Central memory CD8-positive, alpha-beta T cell (primary cell): ENCODE data around the gene MUSTN1.

ENCODE experiments used
- ATAC-seq: fragments of 150-1000 bp; cut with Tn5 transposase; replicated peaks from 2 replicates; pipeline ENCODE4 v1.10.0; 2022; ENCODE audit warnings: mild to moderate bottlenecking, moderate FRiP score, moderate number of reproducible peaks; ENCODE audit not compliant: poor library complexity, severe bottlenecking; ENCODE audit errors: extremely low read depth
- DNase-seq, 2 donors: peaks; one replicate each; pipeline ENCODE4 v3.0.0; 2021; ENCODE audit warnings: low spot score in 2 of 2
- H3K27ac Mint-ChIP-seq: one replicate; pipeline ENCODE4 v1.8.0; 2022; ENCODE audit warnings: low read depth, mild to moderate bottlenecking, moderate library complexity, mixed read lengths
- H3K27me3 Mint-ChIP-seq: one replicate; pipeline ENCODE4 v1.8.0; 2022; ENCODE audit warnings: mixed read lengths
- H3K36me3 Mint-ChIP-seq: one replicate; pipeline ENCODE4 v1.8.0; 2022; ENCODE audit warnings: mild to moderate bottlenecking, moderate library complexity, mixed read lengths; ENCODE audit not compliant: insufficient read depth
- H3K4me1 Mint-ChIP-seq: one replicate; pipeline ENCODE4 v1.8.0; 2022; ENCODE audit warnings: mixed read lengths
- H3K4me3 Mint-ChIP-seq: one replicate; pipeline ENCODE4 v1.8.0; 2022; ENCODE audit warnings: mild to moderate bottlenecking, moderate library complexity, mixed read lengths
- H3K9me3 Mint-ChIP-seq: one replicate; pipeline ENCODE4 v1.8.0; 2022; ENCODE audit warnings: mixed read lengths

The MUSTN1 gene

DNA sequence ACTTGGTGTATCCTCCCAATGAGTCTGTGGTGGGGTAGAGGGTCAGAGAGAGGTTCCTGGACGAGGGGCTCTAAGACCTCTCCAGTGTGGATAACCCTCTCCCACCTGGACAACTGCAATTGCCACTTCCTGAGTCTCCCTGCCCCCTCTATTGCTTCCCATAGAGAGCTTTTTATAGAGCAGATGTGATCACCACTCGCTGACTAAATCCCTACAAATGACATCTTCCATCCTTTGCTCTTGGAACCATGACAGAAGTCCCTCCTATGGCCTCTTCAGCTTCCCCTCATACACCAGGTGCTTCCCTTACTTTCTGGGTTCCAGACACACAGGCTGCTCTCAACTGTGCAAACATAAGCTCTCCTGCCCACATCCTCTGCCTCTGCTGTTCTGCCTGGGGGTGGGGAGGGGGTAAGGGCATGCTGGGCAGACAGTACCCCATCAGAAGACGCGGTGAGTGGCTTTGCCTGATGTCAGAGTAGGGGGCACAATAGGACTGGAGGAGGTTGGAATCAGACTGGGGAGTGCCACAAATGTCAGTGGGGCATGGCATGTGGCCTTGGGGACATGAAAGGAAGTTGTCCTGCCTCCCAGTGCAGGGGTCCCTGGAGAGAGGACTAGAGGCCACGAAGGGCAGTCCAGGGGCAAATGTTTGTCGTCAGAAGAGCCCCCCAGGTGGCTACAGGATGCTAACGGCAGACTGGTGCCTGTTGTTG lies 25.0 kb downstream of the MUSTN1 start:
- Mint-ChIP-seq H3K9me3 (no peaks in the 10 kb centered on the region), H3K4me3 (no peak overlapping the region), H3K27me3 (no peaks in the 10 kb centered on the region), H3K36me3 (no peaks in the 10 kb centered on the region), H3K4me1 (no peaks in the 10 kb centered on the region), H3K27ac (no peak overlapping the region)
- no peak for ATAC-seq
- no peak for DNase-seq

DNA sequence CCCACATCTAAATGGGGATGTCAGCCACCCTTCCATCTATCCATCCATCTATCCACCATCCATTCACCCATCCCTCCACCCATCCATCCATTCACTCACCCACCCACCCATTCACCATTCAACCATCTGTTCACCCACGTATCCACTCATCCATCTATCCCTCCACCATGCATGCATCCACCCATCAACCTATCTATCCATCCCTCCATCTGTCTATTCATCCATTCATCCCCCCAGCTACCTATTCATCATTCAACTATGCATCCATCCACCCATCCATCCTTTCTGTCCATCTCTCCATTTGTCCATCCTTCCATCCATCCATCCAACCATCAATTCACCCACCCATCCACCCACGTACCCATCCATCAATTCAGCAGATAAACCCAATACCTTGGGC lies 25.7 kb downstream of the MUSTN1 start:
- no peak for ATAC-seq
- H3K4me3 Mint-ChIP-seq: no peak overlapping the region
- DNase-seq: no peak
- H3K27me3 Mint-ChIP-seq: no peaks in the 10 kb centered on the region
- H3K4me1 Mint-ChIP-seq: no peaks in the 10 kb centered on the region
- no peaks in the 10 kb centered on the region for H3K9me3 Mint-ChIP-seq
- H3K36me3 Mint-ChIP-seq: no peaks in the 10 kb centered on the region
- H3K27ac Mint-ChIP-seq: no peak overlapping the region

DNA sequence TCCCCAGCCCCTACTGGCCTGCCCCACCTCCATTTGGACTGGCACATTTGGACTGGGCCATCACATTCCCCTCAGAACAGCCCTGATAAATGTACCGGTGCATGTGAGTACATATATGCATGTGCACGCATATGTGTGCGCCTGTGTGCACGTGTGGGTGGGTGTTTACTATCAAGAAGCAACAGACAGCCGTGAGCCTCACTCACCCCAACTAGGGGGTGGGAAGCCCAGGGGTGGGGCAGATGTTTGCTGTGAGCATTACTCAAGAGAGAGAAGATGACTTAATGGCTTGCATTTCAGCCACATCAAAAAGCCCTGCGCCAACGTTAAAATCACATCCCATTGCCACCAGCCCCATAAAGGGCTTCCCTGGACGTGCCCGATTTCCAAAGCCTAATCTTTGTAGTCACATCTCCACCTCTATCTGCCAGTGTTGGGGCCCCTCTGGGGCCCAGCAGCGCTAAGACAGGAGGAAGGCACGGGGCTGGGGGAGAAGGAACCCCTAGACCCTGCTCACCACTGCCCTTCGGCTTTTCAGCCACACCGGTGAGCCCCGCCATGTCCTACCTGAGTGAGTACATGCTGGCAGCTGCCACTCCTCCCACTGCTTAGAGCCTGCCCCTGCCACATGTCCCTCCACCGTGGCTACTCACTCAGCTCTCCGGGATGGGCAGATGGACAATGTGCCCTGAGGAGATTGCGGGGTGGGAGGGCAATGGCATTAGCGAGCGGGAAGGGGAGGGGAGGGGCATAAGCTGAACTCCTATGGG lies 29.4 kb downstream of the MUSTN1 start:
- no peaks in the 10 kb centered on the region for H3K36me3 Mint-ChIP-seq
- DNase-seq (no peak), ATAC-seq (no peak)
- no peaks in the 10 kb centered on the region for H3K9me3 Mint-ChIP-seq
- no peak overlapping the region for H3K4me3 Mint-ChIP-seq
- H3K4me1 Mint-ChIP-seq: no peaks in the 10 kb centered on the region
- no peak overlapping the region for H3K27ac Mint-ChIP-seq
- H3K27me3 Mint-ChIP-seq: no peaks in the 10 kb centered on the region

DNA sequence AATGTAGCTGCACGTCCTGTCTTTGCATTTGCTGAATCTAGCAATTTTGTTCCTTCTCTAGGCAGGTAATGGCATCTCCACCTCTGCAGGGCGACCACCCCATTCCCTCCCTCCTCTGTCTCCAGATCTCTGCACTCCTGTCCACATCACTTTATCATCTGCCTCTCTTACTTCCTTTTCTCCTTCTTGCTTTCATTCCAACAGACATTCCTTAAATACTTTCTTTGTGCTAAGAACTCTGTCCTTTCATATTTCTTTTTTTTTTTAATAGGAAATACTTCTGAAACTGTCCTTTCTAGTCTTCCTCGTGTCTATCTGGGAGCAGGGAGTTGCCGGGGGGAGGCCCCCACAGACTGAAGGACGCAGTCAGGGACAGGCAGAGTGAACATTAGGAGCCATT lies 33.0 kb downstream of the MUSTN1 start:
- Mint-ChIP-seq H3K27me3 (no peaks in the 10 kb centered on the region), H3K36me3 (peaks cover 2% of the 10 kb centered on the region), H3K9me3 (no peaks in the 10 kb centered on the region), H3K4me1 (peaks cover 5% of the 10 kb centered on the region), H3K27ac (no peak overlapping the region), H3K4me3 (no peak overlapping the region)
- ATAC-seq (no peak), DNase-seq (no peak)

DNA sequence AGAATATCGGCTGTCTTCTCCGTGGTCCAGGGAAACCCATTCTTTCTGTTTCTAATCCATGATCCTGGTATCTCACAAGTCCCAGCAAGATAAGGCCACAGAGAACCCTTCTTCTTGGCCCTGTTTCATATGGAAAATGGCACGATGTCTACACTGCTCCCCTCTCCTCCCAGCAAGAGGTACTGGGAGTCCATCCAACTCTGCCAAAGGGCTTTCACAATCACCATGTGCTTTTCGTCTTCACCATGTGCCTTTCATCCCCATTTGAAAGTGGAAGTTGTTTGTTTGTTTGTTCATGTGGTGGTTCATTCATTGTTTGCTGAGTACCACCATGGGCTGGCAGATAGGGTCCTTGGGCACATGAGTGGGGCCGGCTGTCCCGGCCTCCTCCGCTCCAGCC lies 34.7 kb downstream of the MUSTN1 start:
- H3K9me3 Mint-ChIP-seq: no peaks in the 10 kb centered on the region
- ATAC-seq (no peak), DNase-seq (no peak)
- peaks cover 5% of the 10 kb centered on the region for H3K4me1 Mint-ChIP-seq
- H3K27ac Mint-ChIP-seq: no peak overlapping the region
- H3K27me3 Mint-ChIP-seq: no peaks in the 10 kb centered on the region
- H3K36me3 Mint-ChIP-seq: peaks cover 2% of the 10 kb centered on the region
- H3K4me3 Mint-ChIP-seq: no peak overlapping the region

DNA sequence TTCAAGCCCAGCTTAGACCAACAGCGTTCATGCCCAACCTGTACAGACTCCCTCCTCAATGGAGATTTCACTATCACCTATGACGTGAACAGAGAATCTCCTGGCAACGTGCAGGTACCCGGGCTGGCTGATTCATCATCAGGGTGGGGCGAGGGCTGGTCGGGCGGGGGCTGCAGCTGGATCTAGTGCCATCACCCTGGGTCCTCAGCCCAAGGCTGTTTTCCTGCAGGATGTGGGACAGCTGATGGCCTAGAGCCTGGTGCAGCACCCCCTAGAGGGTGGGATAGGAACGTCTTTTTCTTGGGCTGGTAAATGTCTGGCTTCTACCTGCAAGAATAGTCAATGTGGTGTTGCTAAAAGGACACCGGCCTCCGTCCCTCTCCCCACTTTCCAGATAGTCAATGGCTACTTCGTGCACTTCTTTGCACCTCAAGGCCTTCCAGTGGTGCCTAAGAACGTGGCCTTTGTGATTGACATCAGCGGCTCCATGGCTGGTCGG lies 35.8 kb downstream of the MUSTN1 start:
- Mint-ChIP-seq H3K27ac (no peak overlapping the region), H3K4me3 (no peak overlapping the region), H3K9me3 (no peaks in the 10 kb centered on the region), H3K27me3 (no peaks in the 10 kb centered on the region), H3K36me3 (peaks cover 2% of the 10 kb centered on the region), H3K4me1 (peaks cover 5% of the 10 kb centered on the region)
- DNase-seq (no peak), ATAC-seq (no peak)

DNA sequence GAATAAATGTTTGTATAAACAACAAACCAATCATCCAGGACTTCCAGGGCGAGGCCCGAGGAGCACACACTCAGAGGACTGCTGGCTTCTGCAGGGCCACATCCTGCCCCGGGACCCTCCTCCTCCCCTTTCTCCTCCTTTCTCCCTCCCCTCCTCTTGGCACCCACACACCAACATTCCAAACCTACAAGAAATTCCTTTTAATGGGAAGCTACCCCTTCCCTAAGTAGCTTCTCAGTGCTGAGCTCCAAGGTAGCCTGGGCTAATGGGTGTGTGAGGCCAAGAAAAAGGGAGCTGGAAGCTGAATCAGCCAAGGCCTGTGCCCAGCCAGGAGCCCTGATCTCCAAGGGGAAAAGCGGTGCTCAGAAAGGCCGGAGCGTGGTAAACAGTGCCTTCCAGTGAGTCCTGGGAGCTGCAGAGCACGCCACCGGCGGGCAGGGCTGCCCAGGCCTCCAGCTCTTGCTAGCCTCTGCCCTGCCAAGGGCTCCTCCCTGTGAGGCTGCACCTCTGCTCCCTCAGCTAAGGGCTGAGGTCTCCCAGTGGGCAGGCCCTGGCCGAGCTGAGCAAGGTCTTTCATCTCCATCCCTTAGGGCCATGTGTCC lies 36.3 kb downstream of the MUSTN1 start:
- H3K9me3 Mint-ChIP-seq: no peaks in the 10 kb centered on the region
- H3K4me1 Mint-ChIP-seq: peaks cover 5% of the 10 kb centered on the region
- no peaks in the 10 kb centered on the region for H3K27me3 Mint-ChIP-seq
- no peak for ATAC-seq
- H3K4me3 Mint-ChIP-seq: no peak overlapping the region
- H3K36me3 Mint-ChIP-seq: peaks cover 2% of the 10 kb centered on the region
- DNase-seq: no peak
- no peak overlapping the region for H3K27ac Mint-ChIP-seq

DNA sequence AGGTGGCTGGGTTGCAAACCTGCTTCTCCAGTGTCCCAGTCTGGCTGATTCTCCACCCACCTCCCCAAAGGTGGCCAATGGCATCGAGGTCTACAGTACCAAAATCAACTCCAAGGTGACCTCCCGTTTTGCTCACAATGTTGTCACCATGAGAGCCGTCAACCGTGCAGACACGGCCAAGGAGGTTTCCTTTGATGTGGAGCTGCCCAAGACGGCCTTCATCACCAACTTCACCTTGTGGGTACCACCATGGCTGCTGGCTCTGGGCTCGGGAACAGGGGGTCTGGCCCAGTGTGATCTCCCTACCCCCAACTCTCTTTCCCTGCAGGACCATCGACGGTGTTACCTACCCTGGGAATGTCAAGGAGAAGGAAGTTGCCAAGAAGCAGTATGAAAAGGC lies 38.4 kb downstream of the MUSTN1 start:
- H3K36me3 Mint-ChIP-seq: peaks cover 2% of the 10 kb centered on the region
- no peak overlapping the region for H3K4me3 Mint-ChIP-seq
- no peaks in the 10 kb centered on the region for H3K9me3 Mint-ChIP-seq
- DNase-seq (no peak), ATAC-seq (no peak)
- no peaks in the 10 kb centered on the region for H3K27me3 Mint-ChIP-seq
- H3K4me1 Mint-ChIP-seq: peaks cover 5% of the 10 kb centered on the region
- no peak overlapping the region for H3K27ac Mint-ChIP-seq

DNA sequence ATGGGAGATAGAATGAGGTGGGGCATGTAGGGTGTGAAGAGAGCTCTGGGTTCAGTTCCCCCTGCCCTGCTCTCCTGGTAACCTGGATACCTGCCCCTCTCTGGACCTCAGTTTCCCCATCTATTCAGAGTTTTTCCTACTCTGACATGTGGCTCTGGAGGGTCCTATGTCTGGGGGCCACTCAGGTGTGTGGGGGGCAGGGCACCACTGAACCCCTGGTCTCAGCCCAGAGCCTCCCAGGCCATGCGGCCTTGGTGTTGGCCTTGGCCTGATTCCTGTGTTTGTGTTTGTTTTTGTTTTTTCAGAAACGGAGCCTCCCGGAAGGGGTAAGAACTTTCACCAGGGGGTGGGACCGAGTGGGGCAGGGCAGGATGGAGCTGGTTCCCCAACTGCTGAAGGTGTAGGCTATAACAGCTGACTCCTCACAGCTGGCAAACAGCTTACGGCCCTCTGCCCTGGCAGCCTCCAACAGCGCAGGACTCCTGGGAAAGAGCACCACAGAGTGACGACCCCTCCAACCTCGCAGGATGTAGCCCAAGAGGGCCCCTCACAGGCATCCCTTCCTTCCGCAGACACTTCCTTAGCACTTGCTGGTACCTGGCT lies 39.4 kb downstream of the MUSTN1 start:
- DNase-seq: no peak
- no peak for ATAC-seq
- Mint-ChIP-seq H3K36me3 (peaks cover 2% of the 10 kb centered on the region), H3K9me3 (no peaks in the 10 kb centered on the region), H3K4me3 (no peak overlapping the region), H3K27me3 (no peaks in the 10 kb centered on the region), H3K27ac (no peak overlapping the region), H3K4me1 (peaks cover 5% of the 10 kb centered on the region)

DNA sequence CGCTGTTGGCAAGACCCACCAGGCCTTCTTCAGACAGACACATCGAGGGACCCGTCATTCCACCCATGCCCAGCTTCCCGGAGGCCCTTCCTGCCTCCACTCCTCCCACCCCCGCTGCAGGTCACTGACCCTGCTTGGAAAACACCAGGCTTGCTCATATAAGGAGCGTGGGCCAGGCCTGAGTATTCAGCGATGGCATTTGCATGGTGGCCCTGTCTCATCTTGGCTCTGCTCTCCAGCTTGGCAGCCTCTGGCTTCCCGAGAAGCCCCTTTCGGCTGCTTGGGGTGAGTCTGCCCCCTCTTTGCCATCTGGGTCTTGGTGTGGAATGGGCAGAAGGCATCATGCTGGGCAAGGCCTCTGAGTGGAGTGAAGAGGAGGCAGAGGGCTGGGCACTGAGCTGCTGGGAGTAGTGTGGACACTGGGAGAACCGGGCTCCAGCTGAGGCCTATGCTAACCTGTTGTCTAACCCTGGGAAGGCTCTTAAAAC lies 40.2 kb downstream of the MUSTN1 start, which contains the start of gene ITIH3:
TSS of gene ITIH3 (plus strand) at position 185 of the 488 bp plus-strand sequence. CDS start at position 193, 8 bp downstream.
- no peak within 1 kb of the TSS for H3K27ac Mint-ChIP-seq
- no peaks in the 10 kb centered on the region for H3K27me3 Mint-ChIP-seq
- DNase-seq (no peak), ATAC-seq (no peak)
- H3K36me3 Mint-ChIP-seq: peaks cover 2% of the 10 kb centered on the region
- no peak within 1 kb of the TSS for H3K4me3 Mint-ChIP-seq
- peaks cover 5% of the 10 kb centered on the region for H3K4me1 Mint-ChIP-seq
- H3K9me3 Mint-ChIP-seq: no peaks in the 10 kb centered on the region

DNA sequence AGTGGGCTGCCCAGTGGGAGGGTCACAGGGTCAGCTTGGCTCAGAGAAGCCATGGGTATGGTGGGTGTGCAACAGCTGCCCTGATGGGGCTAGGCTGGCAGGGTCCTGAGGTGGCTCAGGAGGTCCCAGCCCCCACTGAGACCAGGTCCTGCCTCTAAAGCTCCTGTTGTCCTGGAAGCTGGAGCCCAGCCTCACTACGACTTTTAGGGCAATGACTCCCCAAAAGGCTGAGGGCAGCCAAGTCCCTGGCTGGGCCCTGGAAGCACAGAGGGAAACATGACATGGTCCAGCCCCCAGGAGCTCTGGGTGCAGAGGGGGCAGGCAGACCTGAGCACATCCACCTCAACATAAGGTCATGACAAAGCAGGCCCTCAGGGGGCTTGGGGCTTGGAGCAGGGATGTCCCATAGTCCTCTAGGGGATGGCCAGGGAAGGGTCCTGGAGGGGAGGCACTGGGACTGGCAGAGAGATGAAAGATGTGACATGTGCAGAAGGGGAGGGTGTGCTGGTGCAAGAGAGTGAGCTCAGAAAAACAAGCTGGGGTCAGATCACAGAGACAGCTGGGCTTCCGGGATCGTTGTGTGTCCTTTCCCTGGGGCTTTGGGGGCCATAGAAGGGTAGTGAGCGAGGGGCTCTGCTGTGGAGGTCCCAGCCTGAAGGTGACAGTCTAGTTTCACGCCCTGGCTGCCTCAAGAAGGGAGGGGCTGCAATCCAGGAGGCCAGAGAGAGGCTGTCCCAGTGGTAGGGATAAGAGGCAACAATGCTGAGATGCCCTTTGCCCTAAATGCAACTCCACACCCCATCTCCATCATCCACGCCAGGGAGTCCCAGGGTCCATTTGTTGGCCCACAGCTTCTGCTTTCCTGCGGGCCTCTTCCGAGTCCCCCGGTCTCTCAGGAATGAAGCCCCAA lies 40.9 kb downstream of the MUSTN1 start:
- no peak for DNase-seq
- no peak overlapping the region for H3K27ac Mint-ChIP-seq

More for the DNA sequence above, 40.9 kb downstream of the MUSTN1 start:
- Mint-ChIP-seq H3K27me3 (no peaks in the 10 kb centered on the region), H3K4me1 (peaks cover 2% of the 10 kb centered on the region), H3K9me3 (no peaks in the 10 kb centered on the region), H3K36me3 (peaks cover 2% of the 10 kb centered on the region), H3K4me3 (no peak overlapping the region)
- no peak for ATAC-seq
